ENCODE measurements around the gene TARBP1.
"Not testable (repeated sequence)": the region's sequence is repeated elsewhere in the genome, so short reads cannot be mapped to it uniquely, and the experiment has no call there.

TARBP1 gene

DNA sequence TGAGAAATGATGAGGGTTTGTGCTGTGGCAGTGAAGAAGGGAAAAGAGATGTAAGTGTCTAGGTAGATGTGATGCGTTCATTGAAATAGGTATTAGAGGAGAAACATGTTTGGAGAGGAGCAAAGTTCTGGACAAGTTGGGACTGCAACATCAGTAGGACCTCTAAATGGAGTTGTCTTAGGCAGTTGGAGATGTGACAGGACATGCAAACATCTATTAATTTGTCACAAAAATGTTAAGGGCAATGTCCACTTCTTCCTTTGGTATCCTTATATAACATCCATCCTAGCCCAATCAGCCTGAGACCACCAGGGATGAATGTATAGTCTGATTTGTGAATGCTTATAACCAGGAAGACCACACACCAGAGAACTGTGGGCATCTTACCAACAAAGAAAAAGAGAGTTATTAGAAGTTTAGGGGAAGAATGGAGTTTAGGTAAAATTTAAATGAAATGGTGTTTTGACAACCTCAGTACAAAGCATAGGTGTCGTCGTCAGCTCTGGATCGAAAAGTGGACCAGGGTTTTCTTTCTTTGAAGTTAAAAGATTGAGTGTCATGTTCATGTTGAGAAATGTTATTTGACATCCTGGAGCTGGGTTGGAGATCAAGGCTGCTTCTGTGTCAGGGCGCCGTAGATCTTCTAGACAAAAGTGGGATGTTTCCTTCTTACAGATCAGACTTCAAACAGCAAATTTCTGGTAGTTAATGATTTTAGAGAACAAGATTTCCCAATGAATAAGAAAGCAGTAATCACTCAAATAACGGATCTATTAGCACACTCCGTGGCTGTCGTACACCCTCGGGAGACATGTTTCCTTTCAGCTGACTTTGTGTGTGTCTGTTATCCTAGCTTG, 97.1 kb downstream of the TARBP1 start:
- no peak for DNase-seq

DNA sequence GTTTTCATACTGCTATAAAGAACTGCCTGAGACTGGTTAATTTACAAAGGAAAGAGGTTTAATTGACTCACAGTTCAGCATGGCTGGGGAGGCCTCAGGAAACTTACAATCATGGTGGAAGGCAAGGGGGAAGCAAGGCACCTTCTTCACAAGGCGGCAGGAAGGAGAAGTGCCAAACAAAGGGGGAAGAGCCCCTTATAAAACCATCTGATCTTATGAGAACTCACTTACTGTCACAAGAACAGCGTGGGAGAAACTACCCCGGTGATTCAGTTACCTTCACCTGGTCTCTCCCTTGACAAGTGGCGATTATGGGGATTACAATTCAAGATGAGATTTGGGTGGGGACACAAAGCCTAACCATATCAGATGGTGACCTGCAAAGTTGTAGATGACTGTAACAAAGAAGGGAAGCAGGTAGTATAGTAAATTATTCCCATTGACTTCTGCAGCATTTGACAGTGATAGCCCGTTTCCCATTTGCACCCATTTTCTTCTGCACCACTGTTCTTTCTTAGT, 99.3 kb downstream of the TARBP1 start:
- not testable (repeated sequence) for DNase-seq

DNA sequence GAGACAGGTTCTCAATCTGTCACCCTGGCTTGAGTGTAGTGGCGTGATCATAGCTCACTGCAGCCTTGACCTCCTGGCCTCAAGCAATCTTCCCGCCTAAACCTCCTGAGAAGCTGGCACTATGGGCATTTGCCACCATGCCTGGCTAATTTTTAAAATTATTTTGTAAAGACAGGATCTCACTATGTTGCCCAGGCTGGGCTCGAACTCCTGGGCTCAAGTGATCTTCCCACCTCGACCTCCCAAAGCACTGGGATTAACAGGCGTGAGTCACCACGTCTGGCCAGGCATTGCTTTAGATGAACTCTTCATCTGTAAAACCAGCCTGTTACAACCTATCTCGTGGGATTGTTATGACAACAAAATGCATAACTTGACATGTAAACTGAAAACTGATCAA, 103.3 kb downstream of the TARBP1 start:
- DNase-seq: no peak

DNA sequence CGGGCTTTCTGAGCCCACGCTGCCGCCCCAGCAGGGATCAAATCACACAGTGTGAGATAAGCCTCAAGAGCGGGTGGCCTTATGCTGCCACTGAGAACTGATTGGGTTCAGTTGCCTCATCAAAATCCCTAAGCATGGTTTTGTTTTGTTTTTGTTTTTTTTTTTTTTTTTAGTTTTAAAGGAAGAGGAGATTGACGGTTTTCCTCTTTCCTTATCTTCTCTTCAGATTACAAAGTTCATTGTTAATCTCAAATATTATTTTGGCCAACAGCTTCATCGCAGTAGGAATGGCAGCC, 105.1 kb downstream of the TARBP1 start:
- no peak for DNase-seq

DNA sequence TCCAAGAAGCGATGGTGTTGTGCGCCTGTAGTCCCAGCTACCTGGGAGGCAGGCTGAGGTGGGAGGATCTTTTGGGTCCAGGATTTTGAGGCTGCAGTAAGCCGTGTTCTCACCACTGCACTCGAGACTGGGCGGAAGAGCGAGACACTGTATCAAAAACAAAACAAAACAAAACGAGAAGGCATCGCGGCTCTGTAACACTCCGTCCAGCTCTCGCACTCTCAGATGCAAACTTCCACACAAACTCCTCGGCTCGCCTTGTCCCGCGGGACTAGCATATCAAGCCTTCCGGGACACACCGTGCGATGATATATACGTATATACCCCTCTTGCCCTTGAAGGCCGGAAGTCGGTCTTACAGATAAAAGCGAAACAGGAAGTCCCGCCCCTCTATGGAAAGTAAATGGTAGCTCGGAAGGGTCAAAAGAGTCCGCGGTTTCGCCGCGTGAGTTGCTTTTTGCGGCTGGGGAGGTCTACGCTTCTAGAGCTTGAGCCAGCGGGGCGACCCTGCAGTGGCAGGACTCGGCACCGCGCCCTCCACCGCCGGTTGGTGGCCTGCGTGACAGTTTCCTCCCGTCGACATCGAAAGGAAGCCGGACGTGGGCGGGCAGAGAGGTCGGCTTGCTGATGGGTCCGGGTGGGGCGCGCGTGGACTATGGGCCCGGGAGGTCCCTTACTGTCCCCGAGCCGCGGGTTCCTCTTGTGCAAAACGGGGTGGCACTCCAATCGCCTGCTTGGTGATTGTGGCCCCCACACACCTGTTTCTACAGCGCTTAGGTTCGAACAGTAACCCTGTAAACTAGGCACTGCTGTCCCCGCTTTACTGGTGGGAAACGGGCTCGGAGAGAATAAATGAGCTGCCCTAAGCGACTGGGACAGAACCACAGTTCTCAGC, 105.7 kb downstream of the TARBP1 start, which contains the start of gene COA6:
Gene COA6, plus strand, starts transcription at position 393 of the 895 bp plus-strand sequence. Its CDS starts 11 bp downstream, at position 404.
- DNase-seq: peak; percentile 98

DNA sequence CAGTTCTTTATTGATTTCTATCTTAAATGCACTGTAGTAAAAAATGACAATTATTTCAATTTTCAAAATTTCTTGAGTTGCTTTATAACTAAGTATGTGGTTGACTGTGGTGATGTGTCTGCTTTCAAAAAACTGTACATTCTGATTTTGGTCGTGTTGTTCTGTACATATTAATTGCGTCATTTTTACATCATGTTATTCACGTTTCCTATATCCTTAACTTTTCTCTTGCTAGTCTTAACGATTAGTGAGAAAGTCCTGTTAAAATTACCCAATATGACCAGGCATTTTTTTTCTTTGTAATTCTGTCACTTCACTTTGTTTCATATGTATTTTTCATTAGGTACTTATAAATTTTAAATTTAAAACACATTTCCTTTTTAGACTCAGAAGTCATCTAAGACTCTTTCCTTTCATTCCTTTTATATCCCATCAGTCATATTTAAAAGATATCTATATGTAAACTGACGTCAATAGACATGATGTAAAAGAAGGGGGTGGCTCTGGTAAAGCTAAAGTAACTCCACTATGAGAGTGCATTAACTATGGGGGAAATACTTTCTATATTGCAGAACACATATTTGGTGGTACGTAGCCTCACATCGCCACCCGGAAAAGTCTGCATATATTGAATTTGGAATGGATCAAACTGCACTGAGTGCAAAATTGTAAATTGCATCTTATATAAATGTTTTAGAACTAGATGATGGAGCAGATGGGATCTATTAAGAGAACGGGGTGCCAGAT, 106.8 kb downstream of the TARBP1 start:
- DNase-seq: no peak

DNA sequence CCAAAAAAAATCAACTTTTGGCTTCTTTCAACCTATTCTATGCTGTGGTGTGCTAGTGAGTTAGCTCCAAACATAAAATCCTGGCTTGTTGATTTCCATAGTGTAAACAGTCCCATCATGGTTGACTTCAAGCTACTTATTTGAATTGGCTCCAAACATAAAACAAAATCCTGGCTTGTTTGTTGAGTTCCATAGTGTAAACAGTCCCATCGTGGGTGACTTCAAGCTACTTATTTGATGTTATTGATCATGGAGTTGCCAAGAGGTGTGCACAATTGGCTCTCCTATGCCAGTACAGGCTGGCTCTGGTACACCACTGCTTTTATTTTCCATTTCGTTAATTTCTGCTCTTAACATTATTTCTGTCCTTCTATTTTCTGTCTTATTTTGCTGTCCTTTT, 107.6 kb downstream of the TARBP1 start:
- no peak for DNase-seq

DNA sequence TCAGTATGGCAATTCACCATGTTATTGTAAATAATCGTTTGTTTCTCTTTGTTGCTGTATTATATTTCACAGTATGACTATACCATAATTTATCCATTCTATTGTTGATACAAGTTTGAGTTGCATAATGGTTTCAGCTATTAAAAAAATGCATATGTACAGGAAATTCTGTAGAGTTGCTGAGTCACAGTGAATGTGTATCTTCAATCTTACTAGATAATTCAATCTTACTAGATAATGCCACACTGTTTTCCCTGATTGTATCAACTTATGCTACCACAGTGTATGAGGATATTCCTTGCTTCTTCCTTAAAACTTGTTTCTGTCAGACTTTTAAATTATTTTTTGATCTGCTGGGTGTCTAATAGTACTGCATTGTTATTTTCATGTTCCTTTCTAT, 109.2 kb downstream of the TARBP1 start:
- no peak for DNase-seq

DNA sequence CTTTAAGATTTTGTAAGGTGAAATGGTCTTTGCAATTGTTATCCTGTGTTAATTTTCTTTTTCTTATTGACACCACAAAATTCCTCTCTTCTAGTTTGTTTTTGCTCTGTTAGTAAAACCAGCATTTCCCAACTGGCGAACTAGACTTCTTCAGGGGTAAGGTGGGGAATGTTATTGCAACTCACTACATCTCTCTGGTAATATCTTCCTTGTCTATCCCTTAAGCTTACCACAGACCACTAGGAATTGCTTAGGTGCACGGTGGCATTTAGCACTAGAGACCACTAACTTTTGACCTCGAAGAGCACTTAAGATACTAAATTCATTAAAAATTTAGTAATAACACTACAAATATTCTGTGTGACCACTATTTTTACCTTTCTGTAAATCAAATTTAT, 109.9 kb downstream of the TARBP1 start:
- DNase-seq: no peak

DNA sequence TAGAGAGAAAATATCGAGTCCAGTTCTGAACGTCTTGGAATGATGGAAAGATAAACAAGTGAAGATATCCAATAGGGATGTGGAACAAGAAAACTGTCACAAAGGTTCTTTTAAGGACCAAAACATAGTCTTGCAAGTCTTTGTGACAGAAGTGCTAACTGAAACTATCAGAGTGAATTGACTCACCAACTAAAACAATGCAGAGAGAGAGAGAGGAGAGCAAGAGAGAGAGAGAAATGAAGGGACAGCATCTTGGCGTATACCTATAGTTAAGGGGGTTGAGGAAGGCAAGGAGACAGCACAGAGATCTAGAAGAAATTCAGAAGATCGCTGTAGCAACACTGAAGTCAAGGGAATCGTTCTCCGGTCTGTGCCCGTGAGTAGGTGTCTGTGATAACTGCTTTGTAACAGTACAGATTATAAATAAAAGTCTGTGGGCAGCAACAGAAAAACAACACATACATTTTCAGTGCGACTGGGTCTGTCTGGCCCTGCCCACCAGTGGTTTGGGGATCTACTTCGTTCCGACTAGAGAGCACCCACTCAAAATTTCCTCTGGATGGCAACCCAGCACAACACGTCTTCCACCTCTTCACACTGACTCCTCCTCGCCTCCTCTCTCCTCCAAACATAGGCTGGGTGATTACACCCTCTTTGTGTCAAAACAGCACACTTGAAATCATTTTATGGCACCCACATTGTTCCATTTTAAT, 110.5 kb downstream of the TARBP1 start:
- no peak for DNase-seq

DNA sequence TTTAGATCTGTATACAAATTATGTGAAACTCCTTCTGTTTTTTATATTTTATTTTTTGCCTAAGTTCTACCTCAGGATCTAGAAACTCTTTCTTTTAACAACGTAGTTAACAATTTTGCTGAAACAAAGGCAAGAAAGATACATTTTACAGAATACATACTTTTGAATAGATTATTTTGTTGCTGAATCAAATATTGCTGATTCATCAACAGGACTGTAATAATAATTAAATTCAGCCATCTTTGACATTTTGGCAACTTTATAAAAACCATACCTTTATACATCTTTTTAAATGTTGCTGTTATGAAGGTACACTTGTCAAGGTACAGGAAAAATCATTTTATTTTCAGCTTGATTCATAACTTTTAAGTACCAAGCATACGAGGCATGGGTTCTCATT, 116.4 kb downstream of the TARBP1 start:
- DNase-seq: no peak

DNA sequence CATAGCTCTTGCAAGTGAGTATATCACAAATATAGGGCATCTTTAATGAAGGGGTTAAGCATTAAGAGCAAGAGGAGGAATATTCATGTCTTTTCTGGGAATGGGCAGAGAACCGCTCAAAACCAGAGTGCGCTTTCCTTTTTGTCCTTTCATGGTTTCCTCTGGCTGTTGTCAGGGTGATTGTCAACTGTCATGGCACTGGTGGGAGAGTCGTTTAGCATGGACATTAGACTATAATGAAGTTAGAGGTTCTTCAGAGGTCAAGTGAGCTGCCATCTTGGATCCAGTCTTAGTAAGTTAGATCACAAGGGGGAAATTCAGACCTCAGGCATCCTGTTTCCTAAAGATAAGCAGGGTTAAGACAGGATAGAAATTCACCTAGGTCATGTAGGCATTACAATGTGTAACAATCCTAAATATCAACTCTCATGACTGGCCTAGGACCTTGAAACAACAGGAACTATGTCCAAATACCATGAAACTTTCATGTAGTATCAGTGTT, 117.8 kb downstream of the TARBP1 start:
- DNase-seq: no peak

DNA sequence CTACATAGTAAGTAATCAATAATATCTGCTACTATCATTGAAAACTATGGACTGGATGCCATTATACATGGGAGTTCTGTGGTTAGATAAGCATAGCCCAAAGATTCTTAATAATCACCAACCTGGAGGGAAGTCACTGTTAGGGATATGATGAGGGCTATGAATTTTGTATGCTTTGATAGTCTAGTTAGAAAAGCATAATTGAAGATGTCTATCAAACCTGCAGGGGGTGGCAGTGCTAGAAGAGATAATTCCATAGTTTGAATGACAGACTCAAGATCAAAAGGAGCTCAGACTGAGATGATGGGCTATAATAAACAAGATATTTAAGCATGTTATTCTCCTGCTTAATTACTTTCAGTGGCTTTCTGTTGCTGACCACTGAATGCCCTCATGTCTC, 121.1 kb downstream of the TARBP1 start:
- no peak for DNase-seq

DNA sequence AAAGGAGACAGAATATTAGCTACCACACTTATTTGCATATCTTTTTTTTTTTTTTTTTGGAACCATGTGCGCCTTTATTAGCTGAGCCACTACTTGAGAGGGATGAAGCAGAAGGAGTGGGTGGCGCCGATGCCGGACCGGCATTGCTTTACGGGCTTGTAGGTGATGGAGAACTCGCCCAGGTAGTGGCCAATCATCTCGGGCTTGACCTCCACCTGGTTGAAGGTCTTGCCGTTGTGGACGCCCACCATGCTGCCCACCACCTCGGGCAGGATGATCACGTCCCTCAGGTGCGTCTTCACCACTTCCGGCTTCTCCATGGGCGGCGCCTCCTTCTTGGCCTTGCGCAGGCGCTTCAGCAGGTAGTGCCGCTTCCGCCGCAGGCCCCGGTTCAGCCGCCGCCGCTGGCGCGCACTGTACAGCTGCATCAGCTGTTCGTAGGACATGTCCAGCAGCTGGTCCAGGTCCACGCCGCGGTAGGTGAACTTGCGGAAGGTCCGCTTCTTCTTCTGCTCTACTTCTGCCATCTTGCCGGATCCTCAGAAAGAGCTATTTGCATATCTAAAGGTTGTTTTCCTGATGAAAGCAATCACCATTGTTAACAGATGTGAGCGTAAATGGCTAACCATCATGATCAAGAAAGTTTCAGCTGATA, 122.2 kb downstream of the TARBP1 start:
- DNase-seq: peak; percentile 69

DNA sequence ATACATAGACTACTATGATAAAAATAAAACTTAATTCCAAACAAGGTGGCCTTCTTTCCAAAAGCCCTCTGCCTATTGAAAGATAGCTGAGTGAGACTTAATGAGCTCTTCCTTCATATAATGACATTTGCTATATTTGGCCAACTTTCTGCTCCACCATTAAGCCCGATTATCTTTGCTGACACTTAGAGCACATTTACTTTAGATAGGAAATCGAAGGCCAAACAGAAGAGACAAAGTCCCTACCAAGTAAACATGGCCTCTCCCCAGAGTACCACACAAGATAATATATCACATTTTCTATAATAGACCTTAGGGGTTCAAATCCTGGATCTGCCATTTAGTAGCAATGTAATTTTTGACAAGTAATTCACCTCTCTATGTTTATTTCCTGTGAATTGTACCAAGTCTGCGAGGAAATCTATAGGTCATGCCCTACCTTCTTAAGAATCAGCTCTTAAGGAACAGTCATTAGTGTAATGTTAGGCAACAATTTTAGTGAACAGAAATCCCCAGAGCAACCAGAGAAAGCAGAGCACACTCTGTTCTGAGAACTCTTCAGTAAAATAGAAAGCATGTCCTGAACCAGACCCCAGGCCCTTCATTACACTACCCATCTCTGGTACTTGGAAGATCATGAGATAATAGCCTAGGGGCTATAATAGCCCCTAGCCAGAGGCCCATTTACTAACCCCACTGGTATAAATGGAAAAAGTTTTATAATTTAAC, 123.0 kb downstream of the TARBP1 start:
- DNase-seq: no peak

DNA sequence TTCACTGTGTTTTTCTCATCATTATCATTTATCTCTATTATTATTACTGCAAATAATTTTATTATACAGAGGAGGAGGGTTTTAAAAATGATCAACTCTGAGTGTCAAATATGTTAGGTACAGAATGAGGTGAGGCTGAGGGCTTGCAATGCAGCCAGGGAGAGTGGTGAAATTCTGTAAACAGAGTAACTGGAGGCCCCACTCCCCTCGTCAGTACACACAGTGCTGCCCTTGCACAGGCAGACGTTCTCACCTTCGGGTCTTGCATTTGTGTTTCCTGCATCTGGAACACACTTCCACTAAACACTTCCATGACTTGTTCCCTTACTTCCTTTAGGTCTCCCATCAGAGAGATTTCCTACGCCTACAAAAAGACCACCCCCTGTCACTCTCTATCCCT, 130.0 kb downstream of the TARBP1 start:
- no peak for DNase-seq

DNA sequence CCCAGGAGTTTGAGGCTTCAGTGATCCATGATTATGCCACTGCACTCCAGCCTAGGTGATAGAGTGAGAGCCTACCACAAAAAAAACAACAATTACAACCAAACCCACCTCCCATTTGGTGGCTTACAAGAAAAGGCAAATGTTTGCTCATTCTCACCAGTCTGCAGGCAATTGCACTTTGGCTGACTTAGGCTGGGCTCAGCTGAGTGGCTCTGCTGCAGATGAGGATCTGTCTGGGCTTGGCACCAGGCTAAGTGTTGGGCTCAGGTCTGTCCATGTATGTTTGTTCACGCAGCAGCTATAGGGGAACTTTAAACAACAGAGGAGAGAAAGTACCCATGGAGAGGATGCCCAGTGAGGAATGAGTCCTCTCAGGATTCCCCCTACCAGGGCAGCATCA, 133.7 kb downstream of the TARBP1 start:
- DNase-seq: no peak

DNA sequence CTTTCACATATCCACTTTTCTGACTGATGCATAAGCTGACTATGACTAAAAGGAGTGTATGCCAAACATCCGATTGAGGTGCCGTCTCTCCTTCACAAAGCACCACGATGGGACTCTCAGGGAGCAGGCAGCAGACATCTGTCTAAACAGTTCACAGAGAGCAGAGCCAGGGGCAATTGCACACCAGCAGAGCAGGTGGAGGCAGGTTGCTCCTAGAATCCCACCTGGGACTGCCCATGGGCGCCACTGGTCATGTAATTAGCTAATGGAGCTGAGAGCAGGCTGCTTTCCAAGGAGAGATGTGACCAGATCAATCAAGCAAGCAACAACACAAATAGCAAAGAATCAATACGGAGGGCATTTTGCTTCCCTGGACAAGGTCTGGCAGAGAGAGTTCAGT, 136.2 kb downstream of the TARBP1 start:
- peak; percentile 7 for DNase-seq
